ENCODE results near the gene LSP1.

The LSP1 gene

DNA sequence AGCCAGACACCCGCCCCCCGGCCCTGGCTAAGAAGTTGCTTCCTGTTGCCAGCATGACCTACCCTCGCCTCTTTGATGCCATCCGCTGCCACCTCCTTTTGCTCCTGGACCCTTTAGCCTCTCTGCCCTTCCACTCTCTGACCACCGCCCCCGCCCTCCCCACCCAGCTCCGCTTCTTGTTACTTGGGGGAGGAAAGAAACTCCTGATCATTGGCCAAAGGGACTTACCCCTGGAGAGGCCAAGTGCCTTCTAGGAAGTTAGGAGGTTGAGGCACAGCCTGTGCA lies 38.9 kb downstream of the LSP1 start, which contains the start of gene PRR33:
PRR33 (minus strand) TSS at position 65 of the 285 bp plus-strand sequence. CDS start 1,311 bp downstream, outside the sequence.
- Histone ChIP-seq H3K36me3 (replicated peaks; ENCODE audit: insufficient read depth, low read length) (no peaks in the 10 kb centered on the region), H3K4me1 (ENCODE audit: low read length) (no peaks in the 10 kb centered on the region), H2AFZ (ENCODE audit: low read length) (no peak within 1 kb of the TSS), H3K4me3 (ENCODE audit: low read length) (no peak within 1 kb of the TSS), H3F3A (ENCODE audit: insufficient read depth, low read length) (no peaks in the 10 kb centered on the region), H3K79me2 (ENCODE audit: low read length) (no peaks in the 10 kb centered on the region), H4K20me1 (ENCODE audit: insufficient read depth, low read length) (no peaks in the 10 kb centered on the region), H3K27me3 (replicated peaks; ENCODE audit: insufficient read depth, low read length) (peaks cover 22% of the 10 kb centered on the region), H3K9me3 (replicated peaks; ENCODE audit: insufficient read depth, low read length) (no peaks in the 10 kb centered on the region), H3K9me2 (replicated peaks; ENCODE audit: insufficient read depth, low read length) (no peaks in the 10 kb centered on the region), H3K9ac (ENCODE audit: low read length) (no peak within 1 kb of the TSS), H3K27ac (ENCODE audit: low read length) (no peak within 1 kb of the TSS), H3K4me2 (ENCODE audit: low read depth, low read length) (no peak within 1 kb of the TSS)
- no peak for DNase-seq
- TF ChIP-seq EZH2 (optimal IDR thresholded peaks at IDR 0.05; ENCODE audit: low read depth, low read length) (no peak), CTCF (IDR thresholded peaks at IDR 0.05; ENCODE audit: low read length) (no peak), EZH2phosphoT487 (IDR thresholded peaks at IDR 0.05; ENCODE audit: low read length) (no peak)

GRCh38 chr11:1892116-1892515 lies 39.2 kb downstream of the LSP1 start:
- TF ChIP-seq CTCF (IDR thresholded peaks at IDR 0.05; ENCODE audit: low read length) (no peak), EZH2 (optimal IDR thresholded peaks at IDR 0.05; ENCODE audit: low read depth, low read length) (no peak), EZH2phosphoT487 (IDR thresholded peaks at IDR 0.05; ENCODE audit: low read length) (no peak)
- H3K4me3 ChIP-seq (ENCODE audit: low read length) = no peak overlapping the region

GRCh38 chr11:1892558-1892957 lies 39.7 kb downstream of the LSP1 start:
- TF ChIP-seq CTCF (IDR thresholded peaks at IDR 0.05; ENCODE audit: low read length) (no peak), EZH2 (optimal IDR thresholded peaks at IDR 0.05; ENCODE audit: low read depth, low read length) (no peak), EZH2phosphoT487 (IDR thresholded peaks at IDR 0.05; ENCODE audit: low read length) (no peak)
- no peak overlapping the region for H3K9ac ChIP-seq (ENCODE audit: low read length)

More at GRCh38 chr11:1892116-1892515, 39.2 kb downstream of the LSP1 start:
- no peak for DNase-seq
- no peaks in the 10 kb centered on the region for H4K20me1 ChIP-seq (ENCODE audit: insufficient read depth, low read length)
- peaks cover 25% of the 10 kb centered on the region for H3K27me3 ChIP-seq (replicated peaks; ENCODE audit: insufficient read depth, low read length)
- no peak overlapping the region for H3K27ac ChIP-seq (ENCODE audit: low read length)
- H3K4me2 ChIP-seq (ENCODE audit: low read depth, low read length) = no peak overlapping the region
- H3K4me1 ChIP-seq (ENCODE audit: low read length) = no peaks in the 10 kb centered on the region
- H3K36me3 ChIP-seq (replicated peaks; ENCODE audit: insufficient read depth, low read length) = no peaks in the 10 kb centered on the region
- H3F3A ChIP-seq (ENCODE audit: insufficient read depth, low read length) = no peaks in the 10 kb centered on the region
- no peak overlapping the region for H2AFZ ChIP-seq (ENCODE audit: low read length)
- no peak overlapping the region for H3K9ac ChIP-seq (ENCODE audit: low read length)
- H3K79me2 ChIP-seq (ENCODE audit: low read length) = no peaks in the 10 kb centered on the region
- no peaks in the 10 kb centered on the region for H3K9me2 ChIP-seq (replicated peaks; ENCODE audit: insufficient read depth, low read length)
- no peaks in the 10 kb centered on the region for H3K9me3 ChIP-seq (replicated peaks; ENCODE audit: insufficient read depth, low read length)

More at GRCh38 chr11:1892558-1892957, 39.7 kb downstream of the LSP1 start:
- Histone ChIP-seq H3K27me3 (replicated peaks; ENCODE audit: insufficient read depth, low read length) (peaks cover 30% of the 10 kb centered on the region), H4K20me1 (ENCODE audit: insufficient read depth, low read length) (no peaks in the 10 kb centered on the region), H3K4me2 (ENCODE audit: low read depth, low read length) (no peak overlapping the region), H3K27ac (ENCODE audit: low read length) (no peak overlapping the region), H3F3A (ENCODE audit: insufficient read depth, low read length) (no peaks in the 10 kb centered on the region), H3K9me2 (replicated peaks; ENCODE audit: insufficient read depth, low read length) (no peaks in the 10 kb centered on the region), H3K36me3 (replicated peaks; ENCODE audit: insufficient read depth, low read length) (no peaks in the 10 kb centered on the region), H3K9me3 (replicated peaks; ENCODE audit: insufficient read depth, low read length) (no peaks in the 10 kb centered on the region), H3K79me2 (ENCODE audit: low read length) (no peaks in the 10 kb centered on the region), H3K4me1 (ENCODE audit: low read length) (no peaks in the 10 kb centered on the region), H3K4me3 (ENCODE audit: low read length) (no peak overlapping the region), H2AFZ (ENCODE audit: low read length) (no peak overlapping the region)
- DNase-seq = no peak

All from MM.1S (cell line).